ENCODE data around the gene RAB41.
"Not testable (repeated sequence)": the region's sequence is repeated elsewhere in the genome, so short reads cannot be mapped to it uniquely, and the experiment has no call there.

Gene RAB41

GRCh38 chrX:70281951-70282350, at the start of gene RAB41:
RAB41 (plus strand) TSS chrX:70282172; CDS start chrX:70282218, 46 bp downstream.
- no peak for FAIRE-seq

- no peak for FAIRE-seq
These were observed 47.6 kb upstream of the RAB41 start, which contains the start of gene AWAT1 for GRCh38 chrX:70234355-70234754. AWAT1 (plus strand) TSS chrX:70234655; CDS start chrX:70234696, 41 bp downstream.

- no peak for FAIRE-seq
These were observed 41.2 kb upstream of the RAB41 start for GRCh38 chrX:70240751-70241150.

GRCh38 chrX:70241501-70241900, 40.5 kb upstream of the RAB41 start:
- no peak for FAIRE-seq

GRCh38 chrX:70243601-70244000, 38.4 kb upstream of the RAB41 start:
- not testable (repeated sequence) for FAIRE-seq

GRCh38 chrX:70244881-70245280, 37.1 kb upstream of the RAB41 start:
- FAIRE-seq = no peak

- FAIRE-seq = no peak
These were observed 34.7 kb upstream of the RAB41 start for GRCh38 chrX:70247252-70247651.

- FAIRE-seq = no peak
These were observed 29.5 kb upstream of the RAB41 start for GRCh38 chrX:70252491-70252890.

- FAIRE-seq = no peak
These were observed 28.5 kb upstream of the RAB41 start for GRCh38 chrX:70253377-70254062.

- no peak for FAIRE-seq
These were observed 27.9 kb upstream of the RAB41 start for GRCh38 chrX:70254063-70254400.

GRCh38 chrX:70254909-70255308, 27.1 kb upstream of the RAB41 start:
- FAIRE-seq = no peak

- FAIRE-seq = no peak
These were observed 26.5 kb upstream of the RAB41 start for GRCh38 chrX:70255452-70255851.

- FAIRE-seq = no peak
These were observed 24.3 kb upstream of the RAB41 start for GRCh38 chrX:70257423-70258288.

- no peak for FAIRE-seq
These were observed 21.9 kb upstream of the RAB41 start, which contains the start of gene P2RY4 for GRCh38 chrX:70260104-70260503. P2RY4 (minus strand) TSS chrX:70260204; CDS start chrX:70259624, 580 bp downstream.

GRCh38 chrX:70262952-70263567, 18.9 kb upstream of the RAB41 start:
- FAIRE-seq = no peak

- no peak for FAIRE-seq
These were observed 17.2 kb upstream of the RAB41 start for GRCh38 chrX:70264784-70265183.

- no peak for FAIRE-seq
These were observed 13.9 kb upstream of the RAB41 start, which contains the start of gene ARR3 for GRCh38 chrX:70268034-70268433. ARR3 (plus strand) TSS chrX:70268334; CDS start chrX:70269386, 1,052 bp downstream.

GRCh38 chrX:70274029-70274428, 7.9 kb upstream of the RAB41 start:
- FAIRE-seq = not testable (repeated sequence)

- no peak for FAIRE-seq
These were observed 2.9 kb upstream of the RAB41 start for GRCh38 chrX:70279081-70279480.

- no peak for FAIRE-seq
These were observed 1.4 kb upstream of the RAB41 start for GRCh38 chrX:70280573-70280972.

GRCh38 chrX:70289168-70289792, 7.3 kb downstream of the RAB41 start:
- no peak for FAIRE-seq

- no peak for FAIRE-seq
These were observed 8.1 kb downstream of the RAB41 start, which contains the start of the genes KIF4A and PDZD11 for GRCh38 chrX:70289793-70290770. KIF4A (plus strand) TSS chrX:70290104; CDS start chrX:70290459, 355 bp downstream. PDZD11 (minus strand) TSS chrX:70289927; CDS start chrX:70289341, 586 bp downstream.

All from A204.1 (cell line).